ENCODE results near the gene VPS18. TPM values are rescaled to one million over a fixed set of nuclear protein-coding genes. Genes with fewer than 3 reads are reported as not detected.

The VPS18 gene
- total RNA-seq, 1 experiment from 2014 or later = 9.6 TPM

DNA sequence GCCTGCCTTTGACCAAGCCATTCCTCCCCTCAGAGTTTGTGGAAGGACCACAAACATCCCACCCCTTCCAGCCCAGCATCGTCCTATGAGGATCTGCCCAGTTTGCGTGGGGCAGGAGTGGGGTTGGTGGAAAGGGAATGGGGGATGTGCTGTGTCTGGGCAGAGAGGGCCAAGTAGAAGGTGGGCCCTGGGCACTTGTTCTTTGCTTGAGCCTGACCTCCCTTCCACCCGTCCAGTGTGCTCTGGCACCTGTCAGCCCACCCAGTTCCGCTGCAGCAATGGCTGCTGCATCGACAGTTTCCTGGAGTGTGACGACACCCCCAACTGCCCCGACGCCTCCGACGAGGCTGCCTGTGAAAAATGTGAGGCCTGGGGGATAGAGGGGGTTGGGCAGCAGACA, 40.1 kb upstream of the VPS18 start:
- no peak for DNase-seq
- 0 out of 2 replicates have a peak, but pooled peaks cover 4% of the 10 kb centered on the region for H3K36me3 ChIP-seq (ENCODE audit: low read depth)
- intact Hi-C loops (cut with micrococcal nuclease; ENCODE audit: unreplicated experiment) = no loop called here
- H3K9me3 ChIP-seq (ENCODE audit: insufficient read depth, low read depth) = no peaks in the 10 kb centered on the region
- CTCF ChIA-PET = no interaction called here
- POLR2A ChIA-PET (ENCODE audit: unreplicated experiment) = no interaction called here
- H4K20me1 ChIP-seq (ENCODE audit: insufficient read depth) = no peaks in the 10 kb centered on the region
- no TSS peak for BruUV-seq (replicated peaks)
- no peak overlapping the region for H3K4me3 ChIP-seq
- TF ChIP-seq CTCF (conservative IDR thresholded peaks at IDR 0.05) (no peak), EZH2 (IDR thresholded peaks at IDR 0.05; ENCODE audit: low read depth) (no peak)
- H3K9me2 ChIP-seq (ENCODE audit: insufficient read depth) = no peaks in the 10 kb centered on the region
- H3K4me2 ChIP-seq = no peak overlapping the region
- H3F3A ChIP-seq (ENCODE audit: insufficient read depth, low read depth) = peaks cover 27% of the 10 kb centered on the region
- H2AFZ ChIP-seq = no peak overlapping the region
- H3K27me3 ChIP-seq (ENCODE audit: insufficient read depth, low read depth) = no peaks in the 10 kb centered on the region
- H3K79me2 ChIP-seq (ENCODE audit: low read depth) = peaks cover 28% of the 10 kb centered on the region
- H3K4me1 ChIP-seq (replicated peaks; ENCODE audit: insufficient read depth) = peaks cover 21% of the 10 kb centered on the region
- H3K27ac ChIP-seq = no peak overlapping the region

GRCh38 chr15:40855706-40856234, 38.5 kb upstream of the VPS18 start:
- BruUV-seq (replicated peaks) = no TSS peak
- Histone ChIP-seq H4K20me1 (ENCODE audit: insufficient read depth) (no peaks in the 10 kb centered on the region), H3K36me3 (ENCODE audit: low read depth) (0 out of 2 replicates have a peak, but pooled peaks cover 4% of the 10 kb centered on the region), H3K27ac (peak overlapping the region; percentile 89; the same call in 1 of the 2 replicates), H3K9me3 (ENCODE audit: insufficient read depth, low read depth) (no peaks in the 10 kb centered on the region), H3K9me2 (ENCODE audit: insufficient read depth) (no peaks in the 10 kb centered on the region), H3K79me2 (ENCODE audit: low read depth) (peaks cover 12% of the 10 kb centered on the region), H3K4me1 (replicated peaks; ENCODE audit: insufficient read depth) (peaks cover 21% of the 10 kb centered on the region), H3K4me2 (no peak overlapping the region), H3K4me3 (no peak overlapping the region), H3F3A (ENCODE audit: insufficient read depth, low read depth) (peaks cover 28% of the 10 kb centered on the region), H3K27me3 (ENCODE audit: insufficient read depth, low read depth) (no peaks in the 10 kb centered on the region), H2AFZ (no peak overlapping the region)
- POLR2A ChIA-PET (ENCODE audit: unreplicated experiment) = interaction anchor here (0.5 kb wide), 1 partner anchor 31 kb away, joined by 7 read pairs; no protein-coding TSS in a partner anchor
- CTCF ChIA-PET = no interaction called here
- no peak for DNase-seq
- intact Hi-C loops (cut with micrococcal nuclease; ENCODE audit: unreplicated experiment) = no loop called here
- TF ChIP-seq CTCF (conservative IDR thresholded peaks at IDR 0.05) (no peak), EZH2 (IDR thresholded peaks at IDR 0.05; ENCODE audit: low read depth) (no peak)

- Histone ChIP-seq H3K4me3 (no peak overlapping the region), H3K9me2 (ENCODE audit: insufficient read depth) (no peaks in the 10 kb centered on the region), H3K79me2 (ENCODE audit: low read depth) (peaks cover 5% of the 10 kb centered on the region), H3K4me2 (peak overlapping the region; percentile 61), H2AFZ (no peak overlapping the region), H3K27me3 (ENCODE audit: insufficient read depth, low read depth) (no peaks in the 10 kb centered on the region), H3K9me3 (ENCODE audit: insufficient read depth, low read depth) (no peaks in the 10 kb centered on the region), H3K4me1 (replicated peaks; ENCODE audit: insufficient read depth) (peaks cover 28% of the 10 kb centered on the region), H3K27ac (peak overlapping the region; percentile 89), H3F3A (ENCODE audit: insufficient read depth, low read depth) (peaks cover 38% of the 10 kb centered on the region), H4K20me1 (ENCODE audit: insufficient read depth) (no peaks in the 10 kb centered on the region), H3K36me3 (ENCODE audit: low read depth) (0 out of 2 replicates have a peak, but pooled peaks cover 4% of the 10 kb centered on the region)
- TF ChIP-seq CTCF (conservative IDR thresholded peaks at IDR 0.05) = no peak
- no peak for TF ChIP-seq EZH2 (IDR thresholded peaks at IDR 0.05; ENCODE audit: low read depth)
- POLR2A ChIA-PET (ENCODE audit: unreplicated experiment) = interaction anchor here (0.6 to 0.7 kb wide), 5 partner anchors 14 to 468 kb away, joined by 3 to 5 read pairs (median 4); no protein-coding TSS in a partner anchor
- no peak for DNase-seq
- CTCF ChIA-PET = interaction anchor here (0.6 to 3.8 kb wide), 10 partner anchors 10 to 163 kb away, joined by 3 to 84 read pairs (median 10); partner anchors contain the start of genes RHOV, SPINT1 and VPS18
- intact Hi-C loops (cut with micrococcal nuclease; ENCODE audit: unreplicated experiment) = loop anchor here (1.0 kb wide), 5 partner anchors 9 to 110 kb away; partner anchors contain the start of gene VPS18
- BruUV-seq (replicated peaks) = no TSS peak
These were observed 37.5 kb upstream of the VPS18 start for GRCh38 chr15:40856746-40857145.

Data from PC-9 (cell line).